GM18505 (cell line): ENCODE measurements around the gene DDX39B.
"Not testable (repeated sequence)": the region's sequence is repeated elsewhere in the genome, so short reads cannot be mapped to it uniquely, and the experiment has no call there.

Experiments
- ATAC-seq: cut with Tn5 transposase; IDR thresholded peaks from one replicate; pipeline ENCODE4 v1.9.1; 2021; ENCODE audit not compliant: unreplicated experiment
- POLR2A ChIP-seq: IDR thresholded peaks from 4 replicates; pipeline ENCODE4 v1.6.1; 2011; ENCODE audit warnings: borderline replicate concordance; ENCODE audit not compliant: insufficient read depth, insufficient read length; ENCODE audit errors: extremely low read depth

The DDX39B gene

DNA sequence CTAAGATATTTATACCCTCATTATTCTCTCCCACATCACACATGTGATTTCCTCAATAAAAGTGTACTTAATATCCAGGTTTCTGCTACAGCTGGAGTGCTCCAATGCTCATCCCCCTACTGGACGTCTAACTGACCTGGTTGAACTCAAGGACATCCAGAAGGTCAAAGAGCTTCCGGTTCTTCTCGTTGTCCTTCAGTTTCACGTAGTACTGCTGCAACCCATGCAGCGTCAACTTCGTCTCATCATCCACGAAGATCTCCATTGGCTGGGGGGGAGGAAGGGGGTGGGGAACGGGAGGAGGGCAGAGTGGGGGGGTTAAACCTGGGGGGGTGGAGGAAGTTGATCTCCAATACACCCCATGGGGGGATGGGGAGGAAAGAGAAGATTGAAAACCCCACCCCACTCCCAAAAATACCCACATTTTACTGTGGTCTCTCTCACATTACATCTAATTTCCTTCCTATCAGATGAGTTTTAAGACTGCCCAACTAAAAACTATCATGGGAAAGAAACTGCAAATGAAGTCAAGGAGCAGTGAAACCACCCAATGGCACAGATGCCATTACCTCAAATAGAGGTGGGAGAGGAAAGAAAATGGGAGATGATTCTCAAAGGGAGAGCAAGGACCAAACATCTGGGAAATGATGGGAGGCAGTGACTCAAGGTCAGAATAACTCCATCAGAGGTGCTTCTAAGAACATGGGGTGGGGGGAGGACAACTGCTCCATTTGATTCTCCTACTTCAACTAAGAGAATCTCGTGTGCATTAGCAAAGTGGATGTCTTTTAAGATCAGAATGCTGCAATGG is 9.0 kb downstream of the DDX39B start:
- no peak for ATAC-seq
- TF ChIP-seq POLR2A, result no peak

DNA sequence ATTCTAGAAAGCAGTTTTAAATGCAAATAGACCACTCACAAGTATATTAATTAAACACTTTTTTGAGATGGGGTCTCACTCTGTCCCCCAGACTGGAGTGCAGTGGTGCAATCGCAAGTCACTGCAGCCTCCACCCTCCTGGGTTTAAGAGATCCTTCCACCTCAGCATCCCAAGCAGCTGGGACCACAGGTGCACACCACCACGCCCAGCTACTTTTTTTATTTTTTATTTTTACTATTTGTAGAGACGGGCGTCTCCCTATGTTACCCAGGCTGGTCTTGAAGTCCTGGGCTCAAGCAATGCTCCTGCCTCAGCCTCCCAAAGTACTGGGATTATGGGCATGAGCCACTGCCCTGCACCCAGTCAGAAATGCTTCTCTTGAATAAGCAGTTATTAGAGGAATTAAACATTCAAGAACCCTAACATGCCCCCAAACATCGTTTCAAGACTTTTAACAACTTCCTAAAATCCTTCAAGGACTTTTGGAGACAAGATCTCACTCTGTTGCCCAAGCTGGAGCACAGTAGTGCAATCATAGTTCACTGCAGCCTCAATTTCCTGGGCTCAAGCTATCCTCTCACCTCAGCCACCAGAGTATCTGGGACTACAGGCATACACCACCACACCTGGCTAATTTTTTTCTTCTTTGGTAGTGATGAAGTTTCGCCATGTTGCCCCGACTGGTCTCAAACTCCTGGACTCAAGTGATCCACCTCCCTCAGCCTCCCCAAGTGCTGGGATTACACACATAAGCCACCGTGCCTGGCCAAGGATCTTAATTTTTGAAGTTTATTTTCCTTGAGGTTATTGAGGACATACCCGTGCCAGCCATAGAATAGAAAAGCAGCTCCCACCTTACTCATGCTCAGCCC is 9.8 kb downstream of the DDX39B start:
- TF ChIP-seq POLR2A, result peak; percentile 22
- no peak for ATAC-seq

DNA sequence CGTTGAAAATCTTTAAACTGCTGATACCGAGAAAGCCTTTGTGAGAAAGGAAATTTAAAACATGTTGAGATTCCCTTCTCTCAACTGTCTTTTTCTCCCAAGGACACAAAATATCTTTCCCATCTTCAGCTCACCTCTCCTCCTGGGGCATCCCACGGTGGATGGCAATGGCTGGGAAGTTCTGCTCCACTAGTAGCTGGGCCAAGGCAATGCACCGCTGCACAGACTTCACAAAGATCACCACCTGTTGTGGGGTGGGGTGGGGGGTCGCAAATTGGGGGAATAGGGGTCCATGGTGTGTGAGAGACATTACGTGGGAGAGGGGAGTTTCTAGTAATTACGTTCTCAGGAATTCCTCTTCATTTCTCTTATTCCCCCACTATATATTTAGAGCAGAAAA is 10.6 kb downstream of the DDX39B start:
- no peak for TF ChIP-seq POLR2A

DNA sequence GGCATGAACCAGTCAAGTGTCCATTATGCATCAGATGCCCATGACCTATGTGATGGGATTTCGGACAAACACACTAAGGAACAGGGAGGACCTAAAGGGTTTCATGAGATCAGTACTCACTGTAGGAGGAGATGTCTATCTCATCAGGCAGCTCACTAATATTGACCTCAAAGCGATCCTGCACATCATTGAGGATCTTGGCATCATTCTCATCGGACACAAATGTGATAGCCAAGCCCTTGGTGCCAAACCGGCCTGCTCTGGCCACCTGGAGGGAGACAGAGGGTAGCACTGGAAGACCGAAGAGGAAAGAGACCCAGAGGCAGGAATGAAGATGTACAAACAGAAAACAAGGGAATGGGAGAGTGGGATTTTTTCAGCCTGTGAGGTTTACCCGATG is 11.1 kb downstream of the DDX39B start:
- TF ChIP-seq POLR2A, result no peak
- ATAC-seq, result no peak

More for the DNA sequence above, 10.6 kb downstream of the DDX39B start:
- ATAC-seq, result no peak

DNA sequence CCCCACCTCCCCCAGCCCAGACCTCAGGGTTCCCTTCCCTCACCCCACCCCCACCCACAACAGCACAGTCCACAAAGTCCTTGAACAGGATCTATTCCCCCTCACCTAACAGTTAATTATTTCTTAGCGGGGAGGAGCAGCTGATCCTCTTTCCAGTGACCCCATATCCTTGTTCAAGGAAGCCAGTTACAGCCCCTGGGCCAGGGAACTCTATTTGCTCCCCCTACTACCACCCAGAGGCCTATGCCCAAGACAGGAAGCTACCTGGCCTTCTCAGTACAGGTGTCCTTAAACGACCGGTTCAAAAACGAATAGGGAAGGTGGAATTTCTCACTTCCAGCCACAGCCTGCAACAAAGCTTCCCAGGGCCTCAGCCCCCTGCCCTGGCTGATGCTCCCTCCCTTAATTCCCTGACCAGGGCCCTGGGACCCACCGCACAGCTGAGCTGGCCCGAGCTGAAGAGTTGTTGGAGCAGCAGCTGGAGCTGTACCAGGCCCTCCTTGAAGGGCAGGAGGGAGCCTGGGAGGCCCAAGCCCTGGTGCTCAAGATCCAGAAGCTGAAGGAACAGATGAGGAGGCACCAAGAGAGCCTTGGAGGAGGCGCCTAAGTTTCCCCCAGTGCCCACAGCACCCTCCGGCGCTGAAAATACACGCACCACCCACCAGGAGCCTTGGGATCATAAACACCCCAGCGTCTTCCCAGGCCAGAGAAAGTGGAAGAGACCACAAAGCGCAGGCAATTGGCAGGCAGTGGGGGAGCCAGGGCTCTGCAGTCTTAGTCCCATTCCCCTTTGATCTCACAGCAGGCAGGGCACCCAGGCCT is 12.3 kb downstream of the DDX39B start:
- TF ChIP-seq POLR2A, result peak; percentile 35
- no peak for ATAC-seq

DNA sequence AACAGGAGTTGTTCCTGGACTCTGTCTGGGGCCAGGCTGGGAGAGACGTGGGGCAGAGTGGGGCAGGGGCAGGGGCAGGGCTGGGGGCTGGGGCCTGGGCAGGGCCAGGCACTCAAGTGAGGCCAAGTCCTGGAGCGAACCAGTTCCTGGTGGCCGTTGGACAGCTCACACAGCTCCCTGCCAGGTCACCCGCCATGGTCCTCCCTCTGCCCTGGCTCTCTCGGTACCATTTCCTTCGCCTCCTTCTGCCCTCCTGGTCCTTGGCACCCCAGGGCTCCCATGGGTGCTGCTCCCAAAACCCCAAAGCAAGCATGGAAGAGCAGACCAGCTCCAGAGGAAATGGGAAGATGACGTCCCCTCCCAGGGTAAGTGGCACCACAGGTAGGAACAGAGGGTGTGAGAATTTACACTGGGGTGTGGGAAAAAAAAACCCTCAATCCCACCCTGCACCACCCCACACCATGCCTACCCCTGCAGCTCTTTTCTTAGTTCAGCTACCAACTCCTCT is 12.9 kb downstream of the DDX39B start, which contains the start of gene MCCD1:
Gene MCCD1, plus strand, starts transcription at position 142 of the 508 bp plus-strand sequence. Its CDS starts 53 bp downstream, at position 195.
- no peak for ATAC-seq
- no peak for TF ChIP-seq POLR2A

DNA sequence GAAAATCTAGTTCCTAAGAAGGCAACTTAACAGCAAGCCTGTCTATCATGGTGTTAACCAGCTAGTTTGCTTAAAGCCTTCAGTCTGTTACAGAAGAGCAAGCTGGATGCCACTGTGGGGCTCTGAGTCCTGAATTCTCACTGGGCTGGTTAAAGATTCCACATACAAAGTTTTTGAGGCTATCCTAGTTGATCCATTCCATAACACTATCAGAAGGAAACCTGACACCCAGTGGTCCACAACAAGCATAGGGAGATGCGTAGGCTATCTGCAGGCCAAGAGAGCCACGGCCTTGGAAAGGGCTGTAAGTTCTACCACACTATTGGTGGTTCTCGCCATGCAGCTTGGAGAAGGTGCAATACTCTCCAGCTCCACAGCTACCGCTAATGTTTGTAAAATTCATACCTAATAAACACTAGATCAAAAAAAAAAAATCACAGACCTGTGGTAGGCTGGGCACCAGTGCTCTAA is 13.5 kb downstream of the DDX39B start:
- ATAC-seq, result no peak
- no peak for TF ChIP-seq POLR2A

DNA sequence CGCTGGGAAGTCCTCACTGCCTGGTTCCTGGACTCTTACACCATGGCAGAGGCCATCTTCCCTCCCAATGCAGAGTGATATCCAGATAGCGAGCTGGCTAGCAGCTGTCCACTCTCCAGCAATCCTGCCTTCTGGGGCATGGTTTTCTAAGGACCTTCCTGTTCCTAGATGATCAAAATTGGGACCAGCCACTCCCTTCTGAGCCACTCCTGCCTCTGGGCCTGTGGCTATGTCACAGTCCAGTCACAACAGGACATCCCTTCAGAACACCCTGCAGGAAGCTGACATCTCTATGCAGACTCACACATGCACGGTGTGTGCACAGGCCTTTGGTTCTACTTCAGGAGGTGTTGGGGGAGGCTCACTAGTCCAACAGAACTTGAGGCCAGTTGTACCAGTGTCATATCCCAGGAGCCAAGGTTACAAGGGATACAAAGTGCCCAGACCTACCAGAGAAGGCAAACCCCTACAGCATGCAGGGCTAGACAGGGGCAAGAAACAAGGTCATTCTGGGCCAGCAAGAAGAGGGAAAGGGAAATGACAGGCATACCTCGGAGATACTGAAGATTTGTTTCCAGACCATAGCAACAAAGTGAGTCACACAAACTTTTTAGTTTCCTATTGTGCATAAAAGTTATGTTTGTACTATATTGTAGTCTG is 15.7 kb downstream of the DDX39B start:
- no peak for ATAC-seq
- TF ChIP-seq POLR2A, result no peak

DNA sequence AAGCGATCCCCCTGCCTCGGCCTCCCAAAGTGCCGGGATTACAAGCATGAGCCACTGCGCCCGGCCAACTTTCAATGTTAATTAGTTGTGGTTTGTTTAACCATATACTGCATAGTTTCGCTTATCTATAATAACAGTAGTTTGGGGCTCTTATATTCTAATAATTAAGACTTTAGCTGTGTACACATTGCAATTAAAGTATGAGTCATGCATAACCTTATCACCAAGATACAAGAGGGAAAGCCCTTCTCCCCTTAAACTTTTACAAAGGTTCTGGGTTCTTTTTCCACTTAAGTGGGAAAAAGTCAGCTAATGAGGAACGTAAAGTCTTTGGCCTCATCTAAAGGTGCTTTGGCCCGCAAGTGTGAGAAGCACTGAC is 16.3 kb downstream of the DDX39B start:
- no peak for TF ChIP-seq POLR2A

DNA sequence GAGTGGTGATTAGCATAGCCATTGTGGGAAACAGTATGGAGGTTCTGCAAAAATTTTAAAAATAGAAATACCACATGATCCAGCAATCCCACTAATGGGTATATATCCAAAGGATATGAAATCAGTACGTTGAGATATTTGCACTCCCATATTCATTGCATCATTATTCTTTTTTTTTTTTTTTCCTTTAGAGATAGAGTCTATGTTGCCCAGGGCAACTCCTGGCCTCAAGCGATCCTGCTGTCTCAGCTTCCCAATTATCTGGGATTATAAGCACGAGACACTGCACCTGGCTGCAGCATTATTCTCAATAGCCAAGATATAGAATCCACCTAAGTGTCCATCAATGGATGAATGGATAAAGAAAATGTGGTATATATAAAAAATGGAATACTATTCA is 20.0 kb downstream of the DDX39B start:
- ATAC-seq, result no peak
- TF ChIP-seq POLR2A, result no peak

More for the DNA sequence above, 16.3 kb downstream of the DDX39B start:
- no peak for ATAC-seq

DNA sequence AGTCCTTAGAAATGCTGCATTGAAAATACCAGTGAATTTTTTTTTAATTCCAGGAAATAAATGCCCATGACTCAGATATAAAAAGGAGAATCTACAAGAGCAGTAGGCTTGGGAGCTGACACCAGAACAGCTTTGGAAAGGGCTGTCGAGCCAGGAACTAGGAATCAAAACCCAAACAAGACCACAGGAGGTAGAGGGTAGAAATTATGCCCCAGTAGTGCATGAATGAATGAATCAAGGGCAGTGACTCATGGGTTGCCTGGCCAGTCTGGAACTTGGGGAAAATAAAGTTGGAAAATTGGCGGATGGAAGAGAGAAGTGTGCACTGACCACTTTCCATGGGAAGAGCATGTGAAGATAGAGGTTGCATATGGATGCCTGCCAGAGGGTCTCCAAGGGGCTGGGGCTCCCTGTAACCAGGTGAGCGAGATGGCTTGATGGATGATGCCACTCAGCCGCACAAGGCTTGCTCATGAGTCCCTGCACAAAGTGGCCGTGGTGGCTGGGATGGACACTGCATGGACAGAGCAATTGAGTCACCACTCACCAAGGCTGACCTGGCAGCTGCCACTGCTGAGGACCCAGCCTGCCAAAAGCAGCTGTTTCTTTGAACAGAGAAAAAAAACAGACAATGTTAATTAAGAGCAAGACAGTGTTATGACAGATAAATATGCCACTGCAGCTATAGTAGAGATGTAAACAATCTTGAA is 28.2 kb downstream of the DDX39B start:
- TF ChIP-seq POLR2A, result no peak
- no peak for ATAC-seq

DNA sequence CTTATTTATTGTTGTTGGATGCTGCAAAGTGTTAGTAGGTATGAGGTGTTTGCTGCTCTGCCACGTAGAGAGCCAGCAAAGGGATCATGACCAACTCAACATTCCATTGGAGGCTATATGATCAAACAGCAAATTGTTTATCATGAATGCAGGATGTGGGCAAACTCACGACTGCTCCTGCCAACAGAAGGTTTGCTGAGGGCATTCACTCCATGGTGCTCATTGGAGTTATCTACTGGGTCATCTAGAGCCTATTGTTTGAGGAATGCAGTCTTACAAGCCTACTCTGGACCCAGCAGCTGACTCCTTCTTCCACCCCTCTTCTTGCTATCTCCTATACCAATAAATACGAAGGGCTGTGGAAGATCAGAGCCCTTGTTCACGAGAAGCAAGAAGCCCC is 31.8 kb downstream of the DDX39B start:
- no peak for TF ChIP-seq POLR2A
- no peak for ATAC-seq

DNA sequence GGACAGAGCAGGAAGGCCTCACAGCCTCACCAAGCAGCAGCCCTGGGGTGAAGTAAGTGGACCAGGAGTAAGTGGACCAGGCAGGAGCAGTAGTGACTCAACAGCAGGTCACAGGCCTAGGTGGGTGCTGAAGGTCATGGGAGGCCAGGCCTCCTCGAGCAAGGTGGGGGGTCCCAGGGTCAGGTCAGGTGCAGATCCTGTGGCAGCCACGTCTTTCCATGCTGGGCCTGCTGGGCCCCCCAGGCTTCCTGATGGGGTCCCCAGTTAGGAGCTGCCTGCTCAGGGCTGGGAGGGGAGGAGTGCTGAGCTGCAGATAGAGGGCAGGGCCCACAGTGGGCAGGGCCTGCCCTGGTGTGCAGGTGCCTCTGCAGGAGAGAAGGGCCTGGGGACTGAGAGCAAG is 32.8 kb downstream of the DDX39B start:
- not testable (repeated sequence) for ATAC-seq
